HG03521 (cell line): ENCODE data around the gene NR1H3.
"Not testable (repeated sequence)": the region's sequence is repeated elsewhere in the genome, so short reads cannot be mapped to it uniquely, and the experiment has no call there.

Source experiments
- ATAC-seq: cut with Tn5 transposase; IDR thresholded peaks from one replicate; pipeline ENCODE4 v1.9.1; 2021; ENCODE audit warnings: mild to moderate bottlenecking, moderate library complexity; ENCODE audit not compliant: unreplicated experiment

The NR1H3 gene

GRCh38 chr11:47302853-47303252, 45.1 kb downstream of the NR1H3 start:
- no peak for ATAC-seq

- no peak for ATAC-seq
Measured at GRCh38 chr11:47305734-47306483, 48.1 kb downstream of the NR1H3 start.

GRCh38 chr11:47306484-47306844, 48.7 kb downstream of the NR1H3 start:
- ATAC-seq: no peak

- ATAC-seq: no peak
Measured at GRCh38 chr11:47308050-47308823, 50.4 kb downstream of the NR1H3 start.

GRCh38 chr11:47314992-47315391, 57.2 kb downstream of the NR1H3 start:
- no peak for ATAC-seq

- ATAC-seq: not testable (repeated sequence)
Measured at GRCh38 chr11:47316501-47316900, 58.7 kb downstream of the NR1H3 start.

- no peak for ATAC-seq
Measured at GRCh38 chr11:47317064-47317828, 59.5 kb downstream of the NR1H3 start.

- ATAC-seq: no peak
Measured at GRCh38 chr11:47318166-47318565, 60.4 kb downstream of the NR1H3 start.
